ENCODE data around the gene HOXB7. TPM values are rescaled to one million over a fixed set of nuclear protein-coding genes. Genes with fewer than 3 reads are reported as not detected.
A peak's percentile ranks its signal among the peaks of the same experiment; 100 is the strongest.

HOXB7 gene
- total and polyA plus RNA-seq, 2 of the 13 experiments (the other 11 are each of a cell fraction or from before 2014, with no cell fraction given) = 0.04 TPM; not detected in 1

DNA sequence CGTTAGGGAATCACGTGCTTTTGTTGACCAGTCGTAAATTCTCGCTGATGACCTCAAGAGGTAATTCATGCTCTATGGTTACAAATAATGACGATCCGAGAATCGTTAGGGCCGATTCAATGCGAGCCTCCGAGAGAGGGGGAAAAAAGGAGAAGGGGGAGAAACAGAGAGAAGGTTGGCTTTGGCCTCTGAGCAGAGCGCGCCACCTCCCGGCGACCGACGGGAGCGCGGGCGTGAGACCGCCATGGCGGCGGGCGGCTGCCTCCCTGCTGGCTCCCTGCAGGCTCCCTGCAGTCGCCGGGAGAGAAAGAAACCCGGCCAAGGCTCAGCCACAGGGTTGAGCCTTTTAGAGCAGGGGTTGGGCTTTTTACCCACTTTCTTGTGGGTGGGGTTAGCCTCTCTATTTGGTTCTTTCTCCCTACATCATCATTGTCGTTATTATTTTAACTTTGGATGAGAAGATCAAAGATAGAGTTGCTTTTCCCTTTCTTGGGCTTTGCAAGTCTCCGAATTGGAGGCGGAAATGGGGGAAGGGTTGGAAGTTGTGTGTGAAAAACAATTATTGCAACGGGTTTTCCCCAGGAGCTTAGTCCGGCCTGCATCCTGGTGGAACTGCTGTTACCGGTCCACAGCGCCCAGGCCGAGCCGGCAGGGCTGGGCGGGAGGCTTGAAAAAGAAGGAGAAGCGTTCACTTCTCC is 16.8 kb downstream of the HOXB7 start (continued):
- TF ChIP-seq, protein P1, sequence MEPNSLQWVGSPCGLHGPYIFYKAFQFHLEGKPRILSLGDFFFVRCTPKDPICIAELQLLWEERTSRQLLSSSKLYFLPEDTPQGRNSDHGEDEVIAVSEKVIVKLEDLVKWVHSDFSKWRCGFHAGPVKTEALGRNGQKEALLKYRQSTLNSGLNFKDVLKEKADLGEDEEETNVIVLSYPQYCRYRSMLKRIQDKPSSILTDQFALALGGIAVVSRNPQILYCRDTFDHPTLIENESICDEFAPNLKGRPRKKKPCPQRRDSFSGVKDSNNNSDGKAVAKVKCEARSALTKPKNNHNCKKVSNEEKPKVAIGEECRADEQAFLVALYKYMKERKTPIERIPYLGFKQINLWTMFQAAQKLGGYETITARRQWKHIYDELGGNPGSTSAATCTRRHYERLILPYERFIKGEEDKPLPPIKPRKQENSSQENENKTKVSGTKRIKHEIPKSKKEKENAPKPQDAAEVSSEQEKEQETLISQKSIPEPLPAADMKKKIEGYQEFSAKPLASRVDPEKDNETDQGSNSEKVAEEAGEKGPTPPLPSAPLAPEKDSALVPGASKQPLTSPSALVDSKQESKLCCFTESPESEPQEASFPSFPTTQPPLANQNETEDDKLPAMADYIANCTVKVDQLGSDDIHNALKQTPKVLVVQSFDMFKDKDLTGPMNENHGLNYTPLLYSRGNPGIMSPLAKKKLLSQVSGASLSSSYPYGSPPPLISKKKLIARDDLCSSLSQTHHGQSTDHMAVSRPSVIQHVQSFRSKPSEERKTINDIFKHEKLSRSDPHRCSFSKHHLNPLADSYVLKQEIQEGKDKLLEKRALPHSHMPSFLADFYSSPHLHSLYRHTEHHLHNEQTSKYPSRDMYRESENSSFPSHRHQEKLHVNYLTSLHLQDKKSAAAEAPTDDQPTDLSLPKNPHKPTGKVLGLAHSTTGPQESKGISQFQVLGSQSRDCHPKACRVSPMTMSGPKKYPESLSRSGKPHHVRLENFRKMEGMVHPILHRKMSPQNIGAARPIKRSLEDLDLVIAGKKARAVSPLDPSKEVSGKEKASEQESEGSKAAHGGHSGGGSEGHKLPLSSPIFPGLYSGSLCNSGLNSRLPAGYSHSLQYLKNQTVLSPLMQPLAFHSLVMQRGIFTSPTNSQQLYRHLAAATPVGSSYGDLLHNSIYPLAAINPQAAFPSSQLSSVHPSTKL (CRISPR knock-in tag; IDR thresholded peaks at IDR 0.05) = 0 out of 2 replicates have a peak, but pooled peaks have one; percentile 14
- TF ChIP-seq GABPB1 (CRISPR knock-in tag; IDR thresholded peaks at IDR 0.05) (peak; percentile 49; the same call in 1 of the 2 replicates), PHF8 (CRISPR knock-in tag; IDR thresholded peaks at IDR 0.05) (no peak), FOXK1 (CRISPR knock-in tag; IDR thresholded peaks at IDR 0.05; ENCODE audit: borderline replicate concordance, low read depth) (0 out of 2 replicates have a peak, but pooled peaks have one; percentile 18), HOXA3 (CRISPR knock-in tag; IDR thresholded peaks at IDR 0.05) (peak; percentile 55; the same call in 1 of the 2 replicates), KDM3A (CRISPR knock-in tag; IDR thresholded peaks at IDR 0.05; ENCODE audit: low read depth) (peak; percentile 48; the same call in 1 of the 2 replicates), ZNF570 (CRISPR knock-in tag; IDR thresholded peaks at IDR 0.05; ENCODE audit: borderline replicate concordance) (no peak), ZFAT (CRISPR knock-in tag; conservative IDR thresholded peaks at IDR 0.05) (no peak)
- TF ChIP-seq, protein P2, sequence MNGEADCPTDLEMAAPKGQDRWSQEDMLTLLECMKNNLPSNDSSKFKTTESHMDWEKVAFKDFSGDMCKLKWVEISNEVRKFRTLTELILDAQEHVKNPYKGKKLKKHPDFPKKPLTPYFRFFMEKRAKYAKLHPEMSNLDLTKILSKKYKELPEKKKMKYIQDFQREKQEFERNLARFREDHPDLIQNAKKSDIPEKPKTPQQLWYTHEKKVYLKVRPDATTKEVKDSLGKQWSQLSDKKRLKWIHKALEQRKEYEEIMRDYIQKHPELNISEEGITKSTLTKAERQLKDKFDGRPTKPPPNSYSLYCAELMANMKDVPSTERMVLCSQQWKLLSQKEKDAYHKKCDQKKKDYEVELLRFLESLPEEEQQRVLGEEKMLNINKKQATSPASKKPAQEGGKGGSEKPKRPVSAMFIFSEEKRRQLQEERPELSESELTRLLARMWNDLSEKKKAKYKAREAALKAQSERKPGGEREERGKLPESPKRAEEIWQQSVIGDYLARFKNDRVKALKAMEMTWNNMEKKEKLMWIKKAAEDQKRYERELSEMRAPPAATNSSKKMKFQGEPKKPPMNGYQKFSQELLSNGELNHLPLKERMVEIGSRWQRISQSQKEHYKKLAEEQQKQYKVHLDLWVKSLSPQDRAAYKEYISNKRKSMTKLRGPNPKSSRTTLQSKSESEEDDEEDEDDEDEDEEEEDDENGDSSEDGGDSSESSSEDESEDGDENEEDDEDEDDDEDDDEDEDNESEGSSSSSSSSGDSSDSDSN (CRISPR knock-in tag; IDR thresholded peaks at IDR 0.05) = 0 out of 2 replicates have a peak, but pooled peaks have one; percentile 18
- TF ChIP-seq, protein P3, sequence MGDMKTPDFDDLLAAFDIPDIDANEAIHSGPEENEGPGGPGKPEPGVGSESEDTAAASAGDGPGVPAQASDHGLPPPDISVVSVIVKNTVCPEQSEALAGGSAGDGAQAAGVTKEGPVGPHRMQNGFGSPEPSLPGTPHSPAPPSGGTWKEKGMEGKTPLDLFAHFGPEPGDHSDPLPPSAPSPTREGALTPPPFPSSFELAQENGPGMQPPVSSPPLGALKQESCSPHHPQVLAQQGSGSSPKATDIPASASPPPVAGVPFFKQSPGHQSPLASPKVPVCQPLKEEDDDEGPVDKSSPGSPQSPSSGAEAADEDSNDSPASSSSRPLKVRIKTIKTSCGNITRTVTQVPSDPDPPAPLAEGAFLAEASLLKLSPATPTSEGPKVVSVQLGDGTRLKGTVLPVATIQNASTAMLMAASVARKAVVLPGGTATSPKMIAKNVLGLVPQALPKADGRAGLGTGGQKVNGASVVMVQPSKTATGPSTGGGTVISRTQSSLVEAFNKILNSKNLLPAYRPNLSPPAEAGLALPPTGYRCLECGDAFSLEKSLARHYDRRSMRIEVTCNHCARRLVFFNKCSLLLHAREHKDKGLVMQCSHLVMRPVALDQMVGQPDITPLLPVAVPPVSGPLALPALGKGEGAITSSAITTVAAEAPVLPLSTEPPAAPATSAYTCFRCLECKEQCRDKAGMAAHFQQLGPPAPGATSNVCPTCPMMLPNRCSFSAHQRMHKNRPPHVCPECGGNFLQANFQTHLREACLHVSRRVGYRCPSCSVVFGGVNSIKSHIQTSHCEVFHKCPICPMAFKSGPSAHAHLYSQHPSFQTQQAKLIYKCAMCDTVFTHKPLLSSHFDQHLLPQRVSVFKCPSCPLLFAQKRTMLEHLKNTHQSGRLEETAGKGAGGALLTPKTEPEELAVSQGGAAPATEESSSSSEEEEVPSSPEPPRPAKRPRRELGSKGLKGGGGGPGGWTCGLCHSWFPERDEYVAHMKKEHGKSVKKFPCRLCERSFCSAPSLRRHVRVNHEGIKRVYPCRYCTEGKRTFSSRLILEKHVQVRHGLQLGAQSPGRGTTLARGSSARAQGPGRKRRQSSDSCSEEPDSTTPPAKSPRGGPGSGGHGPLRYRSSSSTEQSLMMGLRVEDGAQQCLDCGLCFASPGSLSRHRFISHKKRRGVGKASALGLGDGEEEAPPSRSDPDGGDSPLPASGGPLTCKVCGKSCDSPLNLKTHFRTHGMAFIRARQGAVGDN (CRISPR knock-in tag; IDR thresholded peaks at IDR 0.05) = peak; percentile 31; the same call in 1 of the 2 replicates
- TF ChIP-seq, protein P4, sequence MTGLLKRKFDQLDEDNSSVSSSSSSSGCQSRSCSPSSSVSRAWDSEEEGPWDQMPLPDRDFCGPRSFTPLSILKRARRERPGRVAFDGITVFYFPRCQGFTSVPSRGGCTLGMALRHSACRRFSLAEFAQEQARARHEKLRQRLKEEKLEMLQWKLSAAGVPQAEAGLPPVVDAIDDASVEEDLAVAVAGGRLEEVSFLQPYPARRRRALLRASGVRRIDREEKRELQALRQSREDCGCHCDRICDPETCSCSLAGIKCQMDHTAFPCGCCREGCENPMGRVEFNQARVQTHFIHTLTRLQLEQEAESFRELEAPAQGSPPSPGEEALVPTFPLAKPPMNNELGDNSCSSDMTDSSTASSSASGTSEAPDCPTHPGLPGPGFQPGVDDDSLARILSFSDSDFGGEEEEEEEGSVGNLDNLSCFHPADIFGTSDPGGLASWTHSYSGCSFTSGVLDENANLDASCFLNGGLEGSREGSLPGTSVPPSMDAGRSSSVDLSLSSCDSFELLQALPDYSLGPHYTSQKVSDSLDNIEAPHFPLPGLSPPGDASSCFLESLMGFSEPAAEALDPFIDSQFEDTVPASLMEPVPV (CRISPR knock-in tag; IDR thresholded peaks at IDR 0.05) = no peak
- TF ChIP-seq, protein P5, sequence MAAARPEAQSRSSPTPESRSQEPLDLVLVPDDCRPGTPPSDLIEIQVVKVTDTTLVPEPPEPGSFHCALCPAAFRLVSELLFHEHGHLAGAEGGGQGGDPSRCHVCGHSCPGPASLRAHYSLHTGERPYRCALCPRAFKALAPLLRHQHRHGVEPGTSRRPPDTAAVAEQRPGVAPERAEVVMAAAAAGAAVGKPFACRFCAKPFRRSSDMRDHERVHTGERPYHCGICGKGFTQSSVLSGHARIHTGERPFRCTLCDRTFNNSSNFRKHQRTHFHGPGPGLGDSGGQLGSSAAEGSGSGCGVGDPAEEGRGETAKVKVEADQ (CRISPR knock-in tag; IDR thresholded peaks at IDR 0.05; ENCODE audit: borderline replicate concordance) = no peak
- TF ChIP-seq, protein P6, sequence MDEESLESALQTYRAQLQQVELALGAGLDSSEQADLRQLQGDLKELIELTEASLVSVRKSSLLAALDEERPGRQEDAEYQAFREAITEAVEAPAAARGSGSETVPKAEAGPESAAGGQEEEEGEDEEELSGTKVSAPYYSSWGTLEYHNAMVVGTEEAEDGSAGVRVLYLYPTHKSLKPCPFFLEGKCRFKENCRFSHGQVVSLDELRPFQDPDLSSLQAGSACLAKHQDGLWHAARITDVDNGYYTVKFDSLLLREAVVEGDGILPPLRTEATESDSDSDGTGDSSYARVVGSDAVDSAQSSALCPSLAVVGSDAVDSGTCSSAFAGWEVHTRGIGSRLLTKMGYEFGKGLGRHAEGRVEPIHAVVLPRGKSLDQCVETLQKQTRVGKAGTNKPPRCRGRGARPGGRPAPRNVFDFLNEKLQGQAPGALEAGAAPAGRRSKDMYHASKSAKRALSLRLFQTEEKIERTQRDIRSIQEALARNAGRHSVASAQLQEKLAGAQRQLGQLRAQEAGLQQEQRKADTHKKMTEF (CRISPR knock-in tag; IDR thresholded peaks at IDR 0.05) = peak; percentile 33; the same call in 1 of the 2 replicates

All from HepG2 (cell line).